Fibroblast of villous mesenchyme (primary cell): Measurements from ENCODE around the gene XPNPEP2. TPM values are rescaled to one million over a fixed set of nuclear protein-coding genes. Genes with fewer than 3 reads are reported as not detected.

Experiments
- DNase-seq: peaks from one replicate; pipeline ENCODE4 v3.0.0-alpha.2; 2010; ENCODE audit warnings: low read depth
- H3K4me3 ChIP-seq: 2 replicates; pipeline ENCODE4 v1.5.1; 2011; ENCODE audit warnings: low read depth, mild to moderate bottlenecking, low read length
- total RNA-seq: library from RNA; depleted of rRNA; stranded (reverse); fragments of >200 nt; gene quantifications from 2 replicates; pipeline ENCODE4 v1.2.3, GENCODE V29; 2012
- TF ChIP-seq, protein P1 (sequence below): IDR thresholded peaks from 2 replicates; pipeline ENCODE4 v1.5.1; 2012; ENCODE audit warnings: low read depth, mild to moderate bottlenecking, low read length; ENCODE audit not compliant: insufficient read depth

The XPNPEP2 gene
- total RNA-seq, 1 donor = not detected

DNA sequence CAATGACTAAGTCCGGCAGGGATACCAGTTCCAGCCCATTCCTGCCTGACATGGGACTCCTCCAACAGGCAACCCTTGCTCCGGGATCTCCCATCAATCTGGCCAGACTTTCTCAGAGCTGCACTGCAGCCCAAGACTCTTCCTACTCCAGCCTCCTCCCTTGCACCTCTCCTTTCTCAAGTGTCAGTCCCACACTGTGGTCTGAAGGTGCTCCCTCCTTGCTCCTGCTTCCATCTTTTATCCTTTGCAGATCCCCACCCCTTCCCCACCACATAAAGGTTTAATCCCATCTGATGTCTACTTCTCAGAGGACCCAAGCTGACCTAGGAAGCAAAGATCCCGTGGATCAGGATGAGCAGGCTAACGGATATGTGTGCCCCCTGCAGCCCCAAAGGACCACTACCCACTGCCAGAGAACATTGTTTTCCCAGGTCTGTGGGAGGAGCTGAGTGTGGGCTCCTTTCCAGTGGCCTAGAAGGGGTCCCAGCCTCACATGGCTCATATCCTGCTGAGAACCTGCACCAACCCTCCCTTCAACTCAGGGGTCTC, 33.3 kb upstream of the XPNPEP2 start:
- no peak for DNase-seq
- TF ChIP-seq, protein P1, sequence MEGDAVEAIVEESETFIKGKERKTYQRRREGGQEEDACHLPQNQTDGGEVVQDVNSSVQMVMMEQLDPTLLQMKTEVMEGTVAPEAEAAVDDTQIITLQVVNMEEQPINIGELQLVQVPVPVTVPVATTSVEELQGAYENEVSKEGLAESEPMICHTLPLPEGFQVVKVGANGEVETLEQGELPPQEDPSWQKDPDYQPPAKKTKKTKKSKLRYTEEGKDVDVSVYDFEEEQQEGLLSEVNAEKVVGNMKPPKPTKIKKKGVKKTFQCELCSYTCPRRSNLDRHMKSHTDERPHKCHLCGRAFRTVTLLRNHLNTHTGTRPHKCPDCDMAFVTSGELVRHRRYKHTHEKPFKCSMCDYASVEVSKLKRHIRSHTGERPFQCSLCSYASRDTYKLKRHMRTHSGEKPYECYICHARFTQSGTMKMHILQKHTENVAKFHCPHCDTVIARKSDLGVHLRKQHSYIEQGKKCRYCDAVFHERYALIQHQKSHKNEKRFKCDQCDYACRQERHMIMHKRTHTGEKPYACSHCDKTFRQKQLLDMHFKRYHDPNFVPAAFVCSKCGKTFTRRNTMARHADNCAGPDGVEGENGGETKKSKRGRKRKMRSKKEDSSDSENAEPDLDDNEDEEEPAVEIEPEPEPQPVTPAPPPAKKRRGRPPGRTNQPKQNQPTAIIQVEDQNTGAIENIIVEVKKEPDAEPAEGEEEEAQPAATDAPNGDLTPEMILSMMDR = no peak
- H3K4me3 ChIP-seq = no peak overlapping the region

DNA sequence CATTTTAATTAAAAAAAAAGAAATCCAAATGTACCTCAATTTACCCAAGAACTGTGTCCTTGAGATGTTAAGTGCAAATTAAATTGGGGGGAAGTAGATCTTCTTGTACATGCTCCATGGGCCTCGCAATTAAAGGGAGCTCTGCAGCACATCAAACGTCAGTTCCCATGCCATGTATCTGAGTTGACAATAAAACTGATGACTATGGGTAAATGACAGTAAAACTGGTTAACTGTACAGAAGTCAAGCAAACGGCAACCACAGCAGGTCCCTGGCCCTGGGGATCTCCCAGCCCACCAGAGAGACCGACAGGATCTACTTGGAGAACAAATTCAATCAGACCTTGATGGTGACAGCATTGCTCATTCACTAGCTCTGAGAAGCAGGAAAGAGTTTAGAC, 32.8 kb upstream of the XPNPEP2 start:
- no peak overlapping the region for H3K4me3 ChIP-seq
- TF ChIP-seq, protein P1 = no peak
- DNase-seq = no peak

DNA sequence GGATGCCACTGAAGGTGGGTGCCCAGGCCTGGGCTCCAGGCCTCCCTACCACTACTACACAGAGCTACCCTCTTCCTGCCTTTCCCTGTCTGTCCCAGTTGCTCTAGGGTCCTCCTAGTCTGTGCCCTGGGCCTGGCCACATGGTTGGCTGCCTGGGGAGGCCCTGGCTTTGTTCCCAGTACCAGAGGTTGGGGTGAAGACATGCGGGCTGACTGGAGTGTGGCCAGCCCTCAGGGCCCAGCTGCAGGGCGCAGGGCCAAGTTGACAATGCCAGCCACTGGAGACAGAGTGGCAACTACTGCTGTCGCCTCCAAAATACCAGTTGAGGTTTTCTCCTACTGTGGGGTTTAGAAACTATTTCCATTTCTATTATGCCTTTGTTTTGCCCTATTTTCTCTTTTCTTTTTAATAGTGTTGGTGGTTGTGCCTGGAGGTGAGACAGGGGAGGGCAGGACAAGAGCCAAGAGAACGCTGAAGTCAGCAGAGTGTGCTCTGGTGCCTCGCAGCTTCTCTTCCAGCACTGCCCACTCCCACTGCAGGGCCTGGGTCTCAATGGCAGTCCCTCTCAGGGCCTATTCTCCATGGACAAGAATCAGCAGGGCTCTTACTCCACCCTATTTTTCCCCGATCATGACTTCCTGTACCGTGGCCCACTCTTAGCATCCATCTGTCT, 32.2 kb upstream of the XPNPEP2 start:
- H3K4me3 ChIP-seq = no peak overlapping the region
- TF ChIP-seq, protein P1 = no peak
- no peak for DNase-seq

DNA sequence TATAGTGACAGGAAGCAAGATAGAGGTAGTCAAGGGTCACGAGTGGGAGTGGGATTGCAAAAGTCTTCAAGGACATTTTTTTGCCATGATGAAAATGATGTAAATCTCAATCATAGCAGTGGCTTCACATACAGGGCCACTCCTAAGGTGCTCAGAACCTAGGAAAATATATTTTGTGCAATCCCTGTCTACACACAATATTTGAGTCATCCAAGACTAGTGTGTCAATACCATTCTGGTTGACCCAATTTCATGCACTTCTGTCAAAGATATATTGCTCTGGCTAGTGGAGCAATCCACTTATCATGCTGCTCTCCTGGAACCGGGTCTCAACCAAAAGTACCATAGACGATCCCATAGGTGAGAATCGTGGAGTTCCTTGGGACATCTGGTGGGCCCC, 24.2 kb upstream of the XPNPEP2 start:
- no peak overlapping the region for H3K4me3 ChIP-seq
- TF ChIP-seq, protein P1 = no peak
- DNase-seq = no peak

DNA sequence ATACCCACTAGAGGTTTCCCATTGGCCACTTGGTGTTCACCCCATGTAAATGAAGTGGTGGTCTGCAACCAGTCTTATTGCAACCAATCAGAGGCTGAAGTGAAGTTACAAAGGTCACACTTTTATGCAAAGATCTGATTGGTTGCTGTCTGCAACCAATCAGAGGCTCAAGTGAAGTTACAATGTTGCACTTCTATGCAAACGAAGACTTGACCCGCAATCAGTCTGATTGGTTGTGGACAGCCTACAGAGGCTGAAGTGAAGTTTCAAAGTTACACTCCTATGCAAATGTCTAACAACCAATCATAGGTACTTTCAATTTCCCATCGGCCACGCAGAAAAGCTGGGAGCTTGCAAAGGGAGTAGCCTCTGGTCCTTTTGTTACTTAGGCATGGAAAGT, 22.3 kb upstream of the XPNPEP2 start:
- H3K4me3 ChIP-seq = no peak overlapping the region
- DNase-seq = no peak
- TF ChIP-seq, protein P1 = no peak

DNA sequence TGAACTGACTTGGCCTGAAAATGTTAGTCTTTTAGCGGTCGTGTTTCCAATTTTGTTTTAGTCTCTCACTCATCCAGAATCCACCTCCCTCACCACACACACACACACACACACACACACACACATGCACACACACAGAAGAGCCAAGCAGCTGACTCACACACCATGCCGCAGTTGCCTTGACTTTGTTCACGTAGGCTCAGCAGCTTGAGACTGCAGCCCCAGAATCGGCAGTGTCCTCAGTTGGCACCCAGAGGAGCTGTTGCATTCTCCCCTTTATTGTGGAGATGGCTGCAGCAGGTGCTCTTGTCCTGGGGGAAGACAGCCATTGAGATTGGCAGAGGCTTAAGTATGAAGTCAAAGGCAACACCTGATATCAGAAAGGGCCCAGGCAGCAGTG, 20.9 kb upstream of the XPNPEP2 start:
- TF ChIP-seq, protein P1 = no peak
- no peak overlapping the region for H3K4me3 ChIP-seq
- peak; percentile 22 for DNase-seq

DNA sequence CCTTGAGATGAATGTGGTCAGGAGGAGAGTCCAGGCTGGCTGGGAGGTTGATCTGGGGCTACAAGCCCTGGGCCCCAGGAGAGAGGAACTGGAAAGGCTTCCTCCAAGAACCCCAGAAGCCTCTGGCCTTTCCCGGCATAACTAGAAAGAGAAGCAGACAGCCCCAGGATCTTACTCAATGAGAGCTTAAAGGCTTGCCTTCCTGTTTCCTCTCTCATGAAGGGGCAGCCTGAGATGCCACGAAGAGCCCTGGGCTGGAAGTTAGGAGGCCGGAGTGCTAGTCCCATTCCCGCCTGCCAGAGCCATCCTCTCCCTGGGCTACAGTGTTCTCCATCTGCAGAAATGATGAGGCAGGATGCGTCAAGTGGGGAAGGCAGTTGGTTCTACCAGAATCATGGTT, 20.1 kb upstream of the XPNPEP2 start:
- no peak for DNase-seq
- no peak overlapping the region for H3K4me3 ChIP-seq
- TF ChIP-seq, protein P1 = no peak
